NAMALWA (cell line): ENCODE measurements around the gene UBL4A.

Source experiments
- DNase-seq: peaks from one replicate; pipeline ENCODE4 v3.0.0-alpha.2; 2015; ENCODE audit warnings: low spot score

Gene UBL4A

DNA sequence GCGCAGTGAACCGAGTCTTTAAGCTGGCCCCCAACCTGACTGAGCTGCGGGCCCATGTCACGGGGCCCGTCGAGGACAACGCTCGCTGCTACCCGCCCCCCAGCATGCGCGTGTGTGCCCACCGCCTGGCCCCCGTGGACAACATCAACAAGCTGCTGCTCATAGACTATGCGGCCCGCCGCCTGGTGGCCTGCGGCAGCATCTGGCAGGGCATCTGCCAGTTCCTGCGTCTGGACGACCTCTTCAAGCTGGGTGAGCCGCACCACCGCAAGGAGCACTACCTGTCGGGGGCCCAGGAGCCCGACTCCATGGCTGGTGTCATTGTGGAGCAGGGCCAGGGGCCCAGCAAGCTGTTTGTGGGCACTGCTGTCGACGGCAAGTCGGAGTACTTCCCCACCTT, 26.1 kb downstream of the UBL4A start:
- no peak for DNase-seq

DNA sequence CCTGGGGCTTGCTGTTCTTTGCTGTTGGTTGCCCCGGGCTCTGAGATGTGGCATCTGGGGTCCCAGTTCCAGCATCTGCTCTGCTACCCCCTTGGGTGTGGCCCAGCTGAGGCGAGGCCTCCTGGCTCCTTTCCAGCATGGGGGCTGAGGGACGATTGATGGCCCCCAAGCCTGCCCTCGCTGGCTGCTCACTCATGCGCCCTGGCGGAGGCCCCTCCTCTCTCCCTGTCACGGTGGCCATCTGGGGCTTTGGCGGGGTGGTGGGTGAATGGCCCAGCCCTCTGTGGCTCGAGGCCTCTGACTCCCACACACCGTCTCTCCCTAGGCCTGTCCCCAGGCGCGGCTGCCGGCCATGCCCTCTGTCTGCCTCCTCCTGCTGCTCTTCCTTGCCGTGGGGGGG, 26.6 kb downstream of the UBL4A start:
- no peak for DNase-seq

DNA sequence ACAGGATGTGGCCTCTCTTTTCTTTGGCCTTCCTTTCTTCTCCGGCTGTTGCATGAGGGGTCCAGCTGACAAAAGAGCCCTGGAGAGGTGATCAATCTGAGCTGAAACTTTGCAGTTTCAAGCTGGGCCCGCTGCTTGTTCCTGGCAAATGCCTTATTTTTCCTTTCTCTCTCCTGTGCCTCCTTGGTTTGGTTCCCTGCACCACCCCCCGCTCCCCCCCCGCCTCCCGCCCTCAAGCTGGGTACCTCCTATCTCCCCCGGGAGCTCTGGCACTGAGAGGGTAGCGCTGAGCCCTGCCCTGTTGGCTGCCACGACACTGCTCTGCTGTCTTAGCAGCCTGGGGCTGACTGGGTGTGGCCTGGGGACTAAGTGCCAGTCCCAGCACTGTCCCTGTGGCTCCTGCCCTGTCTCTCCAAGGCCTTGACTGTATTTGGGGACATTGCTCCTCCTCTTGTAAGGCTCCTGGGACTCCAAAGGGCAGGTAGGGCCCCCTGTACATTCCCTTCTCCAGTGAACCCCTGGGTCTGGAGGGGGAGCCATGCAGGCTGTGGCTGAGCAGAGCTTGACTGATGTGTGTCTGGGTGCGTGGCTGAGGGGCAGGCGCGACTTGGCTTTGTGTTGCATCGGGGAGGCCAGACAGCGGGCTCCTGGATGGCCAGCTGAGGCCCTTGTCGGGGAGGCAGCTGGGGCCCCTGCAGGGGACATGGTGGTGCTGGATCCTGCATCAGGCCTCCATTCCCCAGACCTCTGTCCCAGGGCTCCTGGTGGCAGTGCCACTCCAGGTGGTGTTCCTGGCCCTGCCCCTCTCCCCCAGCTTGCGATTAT, 27.2 kb downstream of the UBL4A start:
- DNase-seq = peak; percentile 48

DNA sequence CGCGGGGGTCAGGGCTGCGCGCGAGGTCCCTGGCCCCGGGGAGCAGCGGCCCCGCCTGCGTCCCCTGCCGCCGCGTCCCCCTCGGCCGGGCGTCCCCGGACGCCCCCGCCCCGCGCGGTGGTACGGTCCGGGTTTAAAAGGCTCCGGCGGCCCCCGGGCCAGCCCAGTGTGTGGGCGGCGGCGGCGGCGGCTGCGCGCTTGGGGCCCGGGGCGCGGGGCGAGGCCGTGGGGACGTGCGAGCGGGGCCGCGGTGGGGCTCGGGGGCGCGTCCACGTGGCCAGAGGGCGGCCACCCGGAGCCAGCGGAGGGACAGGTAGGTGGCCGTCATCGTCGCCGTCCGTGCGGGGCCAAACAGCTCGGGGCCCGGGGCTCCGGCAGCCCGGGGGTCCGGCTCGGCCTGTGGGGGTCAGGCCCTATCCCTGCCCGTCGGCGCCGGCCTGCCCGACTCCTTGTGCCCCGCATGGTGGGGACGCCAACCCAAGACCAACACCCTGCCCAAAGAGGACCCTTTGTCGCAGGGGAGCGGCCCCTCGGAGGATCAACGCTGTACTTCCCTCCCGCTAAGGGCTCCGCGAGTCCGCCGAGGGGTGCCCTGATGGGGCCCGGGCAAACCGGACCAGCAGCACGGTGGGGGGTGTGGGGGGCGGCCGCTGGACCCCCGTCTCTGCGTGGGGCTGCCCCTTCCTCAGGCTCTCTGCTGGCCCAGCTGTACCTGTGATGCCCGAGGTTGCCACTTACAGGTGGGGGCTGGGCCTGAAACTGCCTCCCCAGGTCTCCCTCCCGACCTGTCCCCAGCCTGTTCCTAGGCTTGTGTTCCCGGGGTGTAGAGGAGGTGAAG, 28.1 kb downstream of the UBL4A start, which contains the start of gene PLXNA3:
PLXNA3 (plus strand) TSS at position 166 of the 838 bp plus-strand sequence. CDS start 1,903 bp downstream, outside the sequence.
- DNase-seq = peak; percentile 39

DNA sequence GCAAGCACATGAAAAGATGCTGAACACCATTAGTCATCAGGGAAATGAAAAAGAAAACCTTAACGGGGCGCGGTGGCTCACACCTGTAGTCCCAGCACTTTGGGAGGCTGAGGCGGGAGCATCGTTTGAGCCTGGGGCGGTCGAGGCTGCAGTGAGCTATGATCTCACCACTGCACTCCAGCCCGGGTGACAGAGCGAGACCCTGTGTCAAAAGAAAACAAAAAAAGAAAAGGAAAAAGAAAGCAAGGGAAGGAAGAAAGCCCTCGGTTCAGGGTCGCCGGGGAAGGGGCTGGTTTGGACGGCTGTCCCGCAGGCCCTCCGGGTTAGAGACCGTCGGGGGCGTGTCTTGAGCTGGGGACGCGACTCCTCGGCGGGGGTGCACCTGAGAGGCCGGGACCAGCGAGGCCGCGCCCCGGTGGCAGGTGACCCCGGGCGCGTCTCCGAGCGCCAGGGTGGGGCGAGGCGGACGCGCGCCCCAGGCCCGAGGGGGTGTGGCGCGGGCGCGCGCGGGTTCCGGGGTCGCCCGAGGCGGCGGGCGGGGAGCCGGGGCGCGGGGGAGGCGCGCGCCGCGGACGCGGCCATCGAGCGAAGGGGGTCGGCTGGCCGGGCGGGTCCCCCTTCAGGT, 28.8 kb downstream of the UBL4A start:
- DNase-seq = peak; percentile 60

DNA sequence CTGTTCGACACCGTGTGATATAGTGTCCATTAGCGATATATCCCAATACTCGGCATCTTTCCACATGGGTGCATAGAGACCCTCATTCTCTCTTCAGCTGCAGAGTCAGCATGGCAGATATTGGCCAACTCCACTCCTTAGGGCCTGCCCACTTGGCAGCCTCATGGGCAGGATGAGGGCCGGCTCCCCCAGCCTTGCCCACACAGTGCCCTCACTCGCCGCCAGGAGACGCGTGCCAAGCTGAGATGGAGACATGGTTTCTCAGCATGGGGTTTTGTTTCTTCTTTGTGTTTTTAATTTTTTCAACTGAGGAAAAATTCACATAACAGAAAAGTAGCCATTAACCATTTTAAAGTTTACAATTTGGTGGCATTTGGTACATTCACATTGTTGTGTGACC, 33.6 kb downstream of the UBL4A start:
- no peak for DNase-seq

DNA sequence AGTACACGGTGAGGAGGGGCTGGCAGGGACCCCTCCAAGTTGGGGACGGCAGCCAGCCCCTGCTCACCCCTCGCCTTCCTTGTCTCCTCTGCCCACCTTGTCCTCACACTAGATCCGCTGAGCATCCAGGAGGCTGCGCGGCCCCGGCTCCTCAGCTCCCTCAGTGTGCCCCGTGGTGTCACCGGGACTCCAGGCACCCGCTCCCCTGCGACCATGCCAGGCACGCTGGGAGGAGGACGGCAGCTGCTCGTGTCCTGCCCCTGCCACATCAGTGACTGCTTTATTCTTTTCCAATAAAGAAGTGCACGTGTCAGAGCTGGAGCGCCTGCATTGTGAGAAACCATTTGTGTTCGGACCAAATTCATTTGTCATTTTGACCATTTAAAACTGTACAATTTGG, 36.1 kb downstream of the UBL4A start:
- DNase-seq = no peak

DNA sequence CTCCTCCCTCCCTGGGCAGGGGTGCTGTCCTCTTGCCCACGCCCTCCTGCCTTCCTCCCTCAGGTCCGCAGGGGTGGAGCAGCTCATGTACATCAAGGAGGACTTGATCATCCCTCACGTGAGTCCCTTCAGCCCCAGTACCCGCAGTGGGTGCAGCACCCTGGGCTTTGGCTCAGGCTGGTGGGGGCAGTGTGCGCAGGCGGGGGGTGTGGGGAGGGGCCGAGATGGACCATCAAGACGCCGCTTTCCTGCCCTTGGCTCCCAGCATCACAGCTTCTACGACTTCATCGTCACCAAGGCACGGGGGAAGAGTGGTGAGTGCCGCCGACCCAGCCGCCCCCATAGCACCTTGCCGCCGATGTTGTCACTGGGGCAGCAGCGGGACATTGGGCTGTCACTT, 36.8 kb downstream of the UBL4A start:
- DNase-seq = no peak

DNA sequence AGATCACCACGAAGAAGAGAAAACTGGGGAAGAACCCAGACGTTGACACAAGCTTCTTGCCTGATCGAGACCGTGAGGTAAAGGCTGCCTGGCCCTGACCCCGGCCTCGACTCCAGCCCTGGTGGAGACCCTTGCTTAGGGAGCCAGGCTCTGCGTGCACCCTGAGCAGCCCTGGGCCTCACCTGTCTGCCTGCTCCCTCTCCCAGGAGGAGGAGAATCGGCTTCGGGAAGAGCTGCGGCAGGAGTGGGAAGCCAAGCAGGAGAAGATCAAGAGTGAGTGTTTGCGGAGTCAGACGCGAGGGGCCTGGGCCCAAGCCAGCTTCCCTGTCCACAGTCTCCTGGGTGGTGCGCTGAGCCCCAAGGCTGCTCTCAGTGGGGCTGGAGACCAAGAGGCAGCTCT, 37.9 kb downstream of the UBL4A start:
- no peak for DNase-seq

DNA sequence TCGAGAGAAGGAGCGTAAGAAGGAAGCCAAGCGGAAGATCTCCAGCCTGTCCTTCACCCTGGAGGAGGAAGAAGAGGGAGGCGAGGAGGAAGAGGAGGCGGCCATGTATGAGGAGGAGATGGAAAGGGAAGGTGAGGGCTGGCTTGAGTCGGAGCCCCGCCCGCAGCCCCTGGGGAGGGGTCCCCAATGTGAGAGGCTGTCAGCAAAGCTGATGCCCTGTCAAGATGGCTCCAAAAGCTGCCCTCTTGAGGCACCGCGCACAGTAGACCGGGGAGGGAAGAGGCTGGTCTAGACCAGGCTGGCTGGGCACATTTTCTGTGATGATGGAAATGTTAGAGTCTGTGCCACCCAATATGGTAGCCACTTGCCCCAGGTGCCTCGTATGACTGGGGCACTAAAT, 40.0 kb downstream of the UBL4A start:
- no peak for DNase-seq

DNA sequence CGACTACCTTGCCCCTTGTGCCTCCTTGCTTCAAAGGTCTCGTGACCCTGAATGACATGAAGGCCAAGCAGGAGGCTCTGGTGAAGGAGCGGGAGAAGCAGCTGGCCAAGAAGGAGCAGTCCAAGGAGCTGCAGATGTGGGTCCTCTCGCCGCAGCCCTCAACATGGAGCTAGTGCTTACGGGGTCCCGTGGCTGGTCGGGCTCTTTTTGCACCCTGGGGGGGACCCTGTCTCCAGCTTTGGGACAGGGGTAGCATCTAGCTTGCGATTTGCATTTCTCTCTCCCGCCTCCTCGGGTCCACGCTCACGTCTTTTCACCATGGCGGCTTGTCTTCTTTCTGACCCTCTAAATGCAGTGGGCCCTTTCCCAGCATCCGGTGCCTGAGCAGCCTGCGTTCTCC, 40.6 kb downstream of the UBL4A start:
- no peak for DNase-seq

DNA sequence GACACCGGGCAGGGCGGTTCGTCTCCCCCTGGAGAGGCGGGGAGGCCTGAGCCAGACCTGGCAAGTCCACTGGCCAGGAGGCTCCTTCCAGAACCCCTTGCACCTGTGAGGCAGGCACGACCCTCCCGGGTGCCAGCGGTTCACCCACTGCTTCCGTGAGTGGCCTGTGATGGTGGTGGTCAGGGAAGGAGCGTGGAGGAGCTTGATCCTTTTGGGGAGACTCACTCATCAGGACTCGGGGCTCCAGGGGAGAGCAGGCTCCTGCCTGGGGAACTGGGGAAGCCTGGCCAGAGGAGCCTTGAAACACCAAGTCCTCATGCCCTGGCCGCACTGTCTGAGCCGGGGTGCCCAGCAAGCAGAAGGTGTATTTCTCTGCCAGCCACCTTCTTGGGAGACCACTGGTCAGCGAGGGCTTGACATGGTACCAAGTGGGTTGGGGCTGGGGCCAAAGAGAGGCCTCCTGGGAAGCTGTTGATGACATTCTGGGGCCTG, 41.6 kb downstream of the UBL4A start:
- no peak for DNase-seq

DNA sequence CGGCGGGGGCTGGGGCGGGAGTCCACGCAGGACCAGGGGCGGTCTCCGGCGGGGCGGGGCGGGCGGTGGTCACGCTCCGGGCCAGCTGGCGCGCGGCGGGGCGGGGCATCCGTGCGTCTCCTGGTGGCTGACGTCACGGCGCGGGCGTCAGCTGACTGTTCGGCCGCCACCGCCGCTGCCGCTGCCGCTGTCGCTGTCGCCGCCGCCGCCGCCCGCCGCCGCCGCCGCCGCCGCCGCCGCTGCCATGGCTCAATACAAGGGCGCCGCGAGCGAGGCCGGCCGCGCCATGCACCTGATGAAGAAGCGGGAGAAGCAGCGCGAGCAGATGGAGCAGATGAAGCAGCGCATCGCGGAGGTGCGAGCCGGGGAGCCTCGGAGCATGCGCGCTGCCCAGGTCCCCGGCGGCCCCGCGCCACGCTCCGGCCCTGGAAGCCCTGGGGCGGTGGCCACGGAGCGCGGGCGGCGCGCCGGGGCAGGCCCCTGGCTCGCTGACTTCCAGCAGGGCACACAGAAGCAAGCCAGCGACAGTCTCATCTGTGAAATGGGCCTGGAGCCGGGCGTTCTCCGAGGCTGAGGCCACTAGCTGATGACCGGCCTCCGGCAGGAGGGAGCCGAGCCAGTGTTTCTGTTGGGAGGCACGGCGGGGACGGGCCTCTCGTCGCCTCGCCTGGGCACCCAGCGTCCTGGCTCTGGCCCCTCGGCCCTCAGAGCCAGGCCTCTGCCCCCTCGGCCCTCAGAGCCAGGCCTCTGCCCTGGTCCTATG, 42.2 kb downstream of the UBL4A start, which contains the start of gene FAM50A:
FAM50A (plus strand) TSS at position 150 of the 763 bp plus-strand sequence; CDS start at position 245, 95 bp downstream.
- peak; percentile 36 for DNase-seq

DNA sequence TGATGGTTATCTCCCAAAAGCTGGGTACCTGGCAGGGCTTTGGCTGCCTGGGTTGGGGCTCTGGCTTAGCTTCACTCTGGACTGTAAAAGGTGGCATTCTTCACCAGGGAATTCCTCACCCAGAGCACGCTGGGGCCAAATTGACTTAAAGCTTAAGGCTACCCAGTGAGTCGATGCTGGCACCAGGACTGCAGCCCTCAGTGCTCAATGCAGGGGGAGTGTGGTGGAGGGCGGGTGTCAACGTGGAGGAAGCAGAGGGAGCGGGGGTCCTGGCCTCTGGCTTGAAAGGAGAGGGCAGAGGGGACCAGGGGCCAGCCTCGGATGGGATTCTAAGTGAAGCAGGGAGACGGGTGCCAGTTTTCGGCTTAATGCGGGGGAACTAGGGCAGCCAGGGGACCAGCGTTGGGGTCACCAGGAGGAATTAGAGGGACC, 42.9 kb downstream of the UBL4A start:
- no peak for DNase-seq

DNA sequence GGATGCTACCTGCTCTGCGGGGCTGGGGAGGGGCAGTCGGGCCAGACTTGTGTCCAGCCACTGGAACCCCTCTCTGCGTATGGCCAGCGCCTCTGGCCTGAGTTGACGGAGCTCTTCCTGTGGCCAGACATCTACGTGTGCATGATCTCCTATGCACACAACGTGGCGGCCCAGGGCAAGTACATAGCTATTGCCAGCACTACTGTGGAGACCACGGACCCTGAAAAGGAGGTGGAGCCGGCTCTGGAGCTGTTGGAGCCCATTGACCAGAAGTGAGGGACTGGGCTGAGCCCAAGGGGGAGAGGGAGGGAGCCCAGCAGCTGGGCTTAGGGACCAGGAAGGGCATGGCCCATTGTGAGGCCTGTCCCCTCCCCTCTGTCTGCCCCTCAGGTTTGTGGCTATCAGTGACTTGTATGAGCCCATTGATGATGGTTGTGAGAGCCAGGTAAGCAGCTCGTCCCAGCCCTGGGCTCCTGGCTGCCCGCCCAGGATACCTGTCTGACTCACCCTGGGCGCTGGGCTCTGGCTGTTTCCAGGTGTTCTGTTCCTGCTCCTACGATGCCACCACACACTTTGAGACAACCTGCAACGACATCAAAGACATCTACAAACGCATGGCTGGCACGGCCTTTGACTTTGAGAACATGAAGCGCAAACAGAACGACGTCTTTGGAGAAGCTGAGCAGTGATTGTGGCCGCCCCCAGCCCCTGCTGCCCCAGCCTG, 44.3 kb downstream of the UBL4A start:
- no peak for DNase-seq

DNA sequence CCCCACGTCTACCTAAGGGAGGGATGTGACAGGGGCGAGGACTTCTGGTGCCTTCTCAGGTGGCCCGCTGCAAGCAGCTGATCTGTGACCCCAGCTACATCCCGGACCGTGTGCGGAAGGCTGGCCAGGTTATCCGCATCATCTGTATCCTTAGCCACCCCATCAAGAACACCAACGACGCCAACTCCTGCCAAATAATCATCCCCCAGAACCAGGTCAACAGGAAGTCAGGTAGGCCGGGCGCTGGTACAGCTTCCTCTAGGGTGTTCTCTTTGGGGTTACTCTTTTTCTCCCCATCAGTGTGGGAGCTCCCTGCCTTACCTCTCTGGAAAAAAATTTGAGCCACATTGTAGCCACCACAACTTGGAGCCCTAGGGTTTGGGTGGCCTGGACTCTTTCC, 44.9 kb downstream of the UBL4A start:
- DNase-seq = no peak

DNA sequence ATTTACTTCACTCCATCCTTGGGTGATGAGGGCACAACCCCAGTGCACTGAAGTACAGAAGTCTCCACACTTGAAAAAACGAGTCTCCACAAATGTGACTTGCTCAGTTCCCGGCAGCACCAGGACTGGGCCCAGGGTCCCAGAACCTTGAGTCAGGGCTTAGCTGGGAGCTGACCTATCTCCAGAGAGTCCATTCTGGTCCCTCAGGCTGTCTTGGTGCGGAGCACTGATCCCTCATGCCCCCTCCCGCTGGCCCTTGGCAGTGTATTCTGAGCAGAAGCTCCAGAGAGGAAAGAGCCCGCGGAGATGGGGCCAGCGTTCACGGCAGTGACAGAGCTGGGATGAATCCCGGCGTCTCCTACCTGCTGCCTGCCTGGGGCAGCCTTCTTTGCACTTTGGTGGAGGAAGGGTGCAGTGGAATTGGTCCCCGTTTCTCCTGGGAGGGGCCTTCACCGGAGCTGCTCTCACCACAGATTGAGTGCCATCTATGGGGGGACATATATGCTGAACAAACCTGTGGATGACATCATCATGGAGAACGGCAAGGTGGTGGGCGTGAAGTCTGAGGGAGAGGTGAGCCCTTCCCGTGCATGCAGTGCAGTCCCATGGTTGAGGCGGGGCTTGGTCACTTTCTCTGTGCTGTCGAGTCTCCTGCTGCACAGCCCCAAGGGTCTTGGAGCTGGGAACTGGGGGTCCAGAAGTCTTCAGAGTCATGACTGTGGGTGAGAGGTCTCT, 45.6 kb downstream of the UBL4A start:
- no peak for DNase-seq

DNA sequence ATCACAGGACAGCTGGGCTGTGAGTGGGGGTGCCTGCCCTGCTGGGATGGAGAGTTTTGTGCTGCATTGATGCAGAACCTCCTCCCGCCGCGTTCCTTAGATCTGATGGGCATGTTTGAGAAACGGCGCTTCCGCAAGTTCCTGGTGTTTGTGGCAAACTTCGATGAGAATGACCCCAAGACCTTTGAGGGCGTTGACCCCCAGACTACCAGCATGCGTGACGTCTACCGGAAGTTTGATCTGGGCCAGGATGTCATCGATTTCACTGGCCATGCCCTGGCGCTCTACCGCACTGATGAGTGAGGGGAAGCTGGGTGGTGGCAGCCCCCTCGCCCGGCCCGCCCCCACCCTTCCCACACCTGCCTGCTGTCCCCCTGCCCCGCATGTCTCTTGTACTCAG, 46.6 kb downstream of the UBL4A start:
- DNase-seq = no peak

DNA sequence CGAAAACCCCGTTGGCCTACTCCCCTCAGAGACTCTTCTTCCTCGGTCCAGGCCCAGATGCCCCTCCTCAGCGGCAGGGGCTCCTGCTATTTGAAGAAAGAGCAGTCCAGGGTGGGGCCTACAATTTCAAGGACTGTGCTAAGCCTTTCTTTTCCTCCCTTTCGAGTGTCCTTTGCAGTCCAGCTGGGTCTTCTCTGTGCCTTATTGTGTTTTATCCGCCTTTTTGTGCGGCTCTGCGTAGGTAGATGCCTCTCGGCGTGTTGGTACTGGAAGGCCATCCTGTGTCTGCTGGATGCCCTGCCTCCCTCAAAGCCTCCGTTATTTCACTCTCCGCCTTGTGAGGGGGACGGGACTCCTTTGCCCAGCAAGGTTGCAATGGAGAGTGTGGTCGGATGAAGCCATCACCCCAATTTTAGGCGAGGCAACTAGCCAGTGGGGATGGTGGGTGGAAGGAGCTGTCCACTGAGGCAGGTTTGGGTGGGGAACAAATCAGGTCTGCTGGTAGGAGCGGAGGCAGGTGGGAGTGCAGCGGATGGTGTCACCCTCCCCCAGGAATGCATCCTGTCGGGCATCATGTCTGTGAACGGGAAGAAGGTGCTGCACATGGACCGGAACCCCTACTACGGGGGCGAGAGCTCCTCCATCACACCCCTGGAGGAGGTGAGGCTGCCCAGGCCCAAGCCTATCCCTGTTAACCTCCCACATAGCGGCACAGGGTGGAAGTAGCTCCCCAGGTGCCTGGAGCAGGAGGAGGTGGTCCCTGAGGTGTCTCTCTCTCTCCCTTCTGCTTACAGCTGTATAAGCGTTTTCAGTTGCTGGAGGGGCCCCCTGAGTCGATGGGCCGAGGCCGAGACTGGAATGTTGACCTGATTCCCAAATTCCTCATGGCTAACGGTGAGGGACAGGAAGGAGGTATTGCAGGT, 48.2 kb downstream of the UBL4A start:
- DNase-seq = no peak
